PC-3 (cell line): Measurements from ENCODE around the gene SCYGR7. TPM values are rescaled to one million over a fixed set of nuclear protein-coding genes. Genes with fewer than 3 reads are reported as not detected.

Experiments used
- ATAC-seq: fragments of 200-7000 bp; cut with Tn5 transposase; 2 replicates; pipeline ENCODE4 v1.9.1; 2020; ENCODE audit warnings: mild to moderate bottlenecking, moderate library complexity
- BruUV-seq: library from RNA; stranded (reverse); fragments of 400-500 nt; replicated peaks from 2 replicates; lab custom pipeline; 2021; lab: Mats Ljungman, UMichigan
- CTCF ChIA-PET: fragments of 300-600 bp; sonication (Branson Sonifier 250); formaldehyde crosslinking; loops from one replicate; lab custom pipeline; 2022; ENCODE audit warnings: antibody characterized with exemption; lab: Charles Lee
- POLR2A ChIA-PET: fragments of 300-600 bp; sonication (Branson Sonifier 250); formaldehyde crosslinking; loops from one replicate; lab custom pipeline; 2022; ENCODE audit warnings: antibody characterized with exemption; ENCODE audit not compliant: unreplicated experiment; lab: Charles Lee
- DNase-seq: peaks from one replicate; pipeline ENCODE4 v3.0.0-alpha.2; 2015
- H2AFZ ChIP-seq: fragments of 300-600 bp; sonication (generic); 2 replicates; pipeline ENCODE4 v1.6.0; 2016; ENCODE audit warnings: antibody characterized with exemption, low read length
- H3F3A ChIP-seq: fragments of 300-600 bp; sonication (generic); one replicate; pipeline ENCODE4 v1.6.0; 2017; ENCODE audit warnings: antibody characterized with exemption, low read length, control low read depth, mild to moderate bottlenecking; ENCODE audit not compliant: unreplicated experiment
- H3K27ac ChIP-seq: fragments of 300-600 bp; sonication (generic); 2 replicates; pipeline ENCODE4 v1.5.1; 2016; ENCODE audit warnings: mild to moderate bottlenecking, low read length
- H3K27me3 ChIP-seq: fragments of 300-600 bp; sonication (generic); 2 replicates; pipeline ENCODE4 v1.6.1; 2016; ENCODE audit warnings: low read length, mixed read lengths
- H3K36me3 ChIP-seq: fragments of 300-600 bp; sonication (generic); 2 replicates; pipeline ENCODE4 v1.6.1; 2016; ENCODE audit warnings: low read depth, mixed run types, low read length, mixed read lengths
- H3K4me1 ChIP-seq: fragments of 300-600 bp; sonication (generic); 2 replicates; pipeline ENCODE4 v1.5.1; 2016; ENCODE audit warnings: low read length; ENCODE audit not compliant: insufficient read depth
- H3K4me2 ChIP-seq: fragments of 300-600 bp; sonication (generic); 2 replicates; pipeline ENCODE4 v1.6.0; 2016; ENCODE audit warnings: low read length
- H3K4me3 ChIP-seq: fragments of 300-600 bp; sonication (generic); 2 replicates; pipeline ENCODE4 v1.5.1; 2016; ENCODE audit warnings: mild to moderate bottlenecking, low read length, mixed read lengths
- H3K79me2 ChIP-seq: fragments of 300-600 bp; sonication (generic); 2 replicates; pipeline ENCODE4 v1.6.1; 2017; ENCODE audit warnings: low read length, mixed read lengths
- H3K9ac ChIP-seq: fragments of 300-600 bp; sonication (generic); 2 replicates; pipeline ENCODE4 v1.6.0; 2016; ENCODE audit warnings: mild to moderate bottlenecking, low read length
- H3K9me2 ChIP-seq: fragments of 300-600 bp; sonication (generic); replicated peaks from 2 replicates; pipeline ENCODE4 v1.6.1; 2016; ENCODE audit warnings: mixed run types, low read length, mixed read lengths
- H3K9me3 ChIP-seq: fragments of 300-600 bp; sonication (generic); 2 replicates; pipeline ENCODE4 v1.6.1; 2016; ENCODE audit warnings: low read length, mixed read lengths
- H4K20me1 ChIP-seq: fragments of 300-600 bp; sonication (generic); 2 replicates; pipeline ENCODE4 v1.6.1; 2016; ENCODE audit warnings: low read length, mixed read lengths
- EZH2 ChIP-seq: fragments of 300-600 bp; sonication (generic); IDR thresholded peaks from one replicate; pipeline ENCODE4 v1.6.1; 2017; ENCODE audit warnings: antibody characterized with exemption, mild to moderate bottlenecking, low read length; ENCODE audit not compliant: unreplicated experiment
- EZH2phosphoT487 ChIP-seq: fragments of 300-600 bp; sonication (generic); IDR thresholded peaks from 2 replicates; pipeline ENCODE4 v1.6.1; 2018; ENCODE audit warnings: mild to moderate bottlenecking, antibody characterized with exemption, low read length, borderline replicate concordance
- intact Hi-C: fragments of 100-400 bp; cut with micrococcal nuclease; formaldehyde crosslinking; loops from 2 replicates; pipeline ENCODE4 v1.9.0; 2023
- total RNA-seq: library from RNA; depleted of rRNA; stranded (reverse); fragments of >200 nt; gene quantifications from 2 replicates; pipeline ENCODE4 v1.2.3, GENCODE V29; 2014
- TF ChIP-seq, protein P1 (sequence below): fragments of 300-600 bp; sonication (generic); conservative IDR thresholded peaks from 2 replicates; pipeline ENCODE4 v1.5.1; 2017; ENCODE audit warnings: antibody characterized with exemption, low read depth, mild to moderate bottlenecking, low read length

The SCYGR7 gene
- total RNA-seq, 1 experiment from 2014 or later, result not detected

DNA sequence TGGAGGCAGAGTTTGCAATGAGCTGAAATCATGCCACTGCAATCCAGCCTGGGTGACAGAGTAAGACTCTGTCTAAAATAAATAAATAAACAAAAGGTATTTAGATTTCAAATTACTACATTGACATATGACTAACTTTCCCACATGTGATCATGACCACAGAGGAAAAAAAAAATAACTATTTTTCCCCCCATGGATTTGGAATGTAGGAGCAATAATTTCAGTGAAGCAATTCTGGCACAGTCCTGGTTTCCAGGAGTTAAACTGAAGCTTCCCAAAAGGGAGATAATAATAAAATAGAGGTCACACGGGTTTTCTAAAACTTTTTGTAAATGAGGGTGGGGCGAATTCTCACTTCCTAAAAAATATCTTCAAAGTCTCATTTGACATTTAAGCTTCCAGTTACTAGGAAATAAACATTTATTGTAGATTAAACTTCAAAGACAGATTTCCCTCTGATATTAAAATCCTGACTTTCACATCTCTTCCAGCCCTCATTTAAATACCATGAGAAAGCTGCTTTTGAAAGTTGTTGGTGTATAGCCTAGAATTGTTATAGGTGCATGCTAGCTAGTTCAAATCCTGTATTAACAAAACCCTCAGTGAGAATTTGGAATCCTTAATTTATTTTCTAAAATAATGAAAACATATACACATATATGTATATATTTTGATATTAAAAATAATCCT is 31.0 kb upstream of the SCYGR7 start:
- TF ChIP-seq, protein P1, sequence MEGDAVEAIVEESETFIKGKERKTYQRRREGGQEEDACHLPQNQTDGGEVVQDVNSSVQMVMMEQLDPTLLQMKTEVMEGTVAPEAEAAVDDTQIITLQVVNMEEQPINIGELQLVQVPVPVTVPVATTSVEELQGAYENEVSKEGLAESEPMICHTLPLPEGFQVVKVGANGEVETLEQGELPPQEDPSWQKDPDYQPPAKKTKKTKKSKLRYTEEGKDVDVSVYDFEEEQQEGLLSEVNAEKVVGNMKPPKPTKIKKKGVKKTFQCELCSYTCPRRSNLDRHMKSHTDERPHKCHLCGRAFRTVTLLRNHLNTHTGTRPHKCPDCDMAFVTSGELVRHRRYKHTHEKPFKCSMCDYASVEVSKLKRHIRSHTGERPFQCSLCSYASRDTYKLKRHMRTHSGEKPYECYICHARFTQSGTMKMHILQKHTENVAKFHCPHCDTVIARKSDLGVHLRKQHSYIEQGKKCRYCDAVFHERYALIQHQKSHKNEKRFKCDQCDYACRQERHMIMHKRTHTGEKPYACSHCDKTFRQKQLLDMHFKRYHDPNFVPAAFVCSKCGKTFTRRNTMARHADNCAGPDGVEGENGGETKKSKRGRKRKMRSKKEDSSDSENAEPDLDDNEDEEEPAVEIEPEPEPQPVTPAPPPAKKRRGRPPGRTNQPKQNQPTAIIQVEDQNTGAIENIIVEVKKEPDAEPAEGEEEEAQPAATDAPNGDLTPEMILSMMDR, result no peak
- no peak for TF ChIP-seq EZH2phosphoT487
- no peak for TF ChIP-seq EZH2
- H4K20me1 ChIP-seq, result no peaks in the 10 kb centered on the region
- H3K4me3 ChIP-seq, result no peak overlapping the region
- no peaks in the 10 kb centered on the region for H3K4me1 ChIP-seq
- no peak overlapping the region for H3K4me2 ChIP-seq
- H3K27me3 ChIP-seq, result peaks cover under 1% of the 10 kb centered on the region; the same call in 1 of the 2 replicates
- no TSS peak for BruUV-seq
- no peak overlapping the region for H3K9ac ChIP-seq
- H2AFZ ChIP-seq, result no peak overlapping the region
- no peak for ATAC-seq
- no peaks in the 10 kb centered on the region for H3F3A ChIP-seq
- no peaks in the 10 kb centered on the region for H3K36me3 ChIP-seq
- ChIA-PET CTCF (no interaction called here), POLR2A (no interaction called here)
- no peaks in the 10 kb centered on the region for H3K9me2 ChIP-seq
- H3K9me3 ChIP-seq, result no peaks in the 10 kb centered on the region
- intact Hi-C loops, result no loop called here
- H3K27ac ChIP-seq, result no peak overlapping the region
- no peak for DNase-seq
- no peaks in the 10 kb centered on the region for H3K79me2 ChIP-seq

GRCh38 chr2:227701556-227701955 is 26.6 kb upstream of the SCYGR7 start:
- Histone ChIP-seq H3K79me2 (no peaks in the 10 kb centered on the region), H3F3A (no peaks in the 10 kb centered on the region), H4K20me1 (no peaks in the 10 kb centered on the region), H3K27ac (no peak overlapping the region), H3K4me1 (peaks cover 22% of the 10 kb centered on the region), H3K9me2 (no peaks in the 10 kb centered on the region), H3K27me3 (no peaks in the 10 kb centered on the region), H3K4me3 (no peak overlapping the region), H3K4me2 (no peak overlapping the region), H3K36me3 (no peaks in the 10 kb centered on the region), H3K9ac (no peak overlapping the region), H2AFZ (no peak overlapping the region), H3K9me3 (no peaks in the 10 kb centered on the region)
- ATAC-seq, result no peak
- TF ChIP-seq EZH2, result no peak
- TF ChIP-seq, protein P1, result no peak
- no peak for TF ChIP-seq EZH2phosphoT487
- POLR2A ChIA-PET, result no interaction called here
- intact Hi-C loops, result no loop called here
- CTCF ChIA-PET, result no interaction called here
- BruUV-seq, result no TSS peak
- no peak for DNase-seq

DNA sequence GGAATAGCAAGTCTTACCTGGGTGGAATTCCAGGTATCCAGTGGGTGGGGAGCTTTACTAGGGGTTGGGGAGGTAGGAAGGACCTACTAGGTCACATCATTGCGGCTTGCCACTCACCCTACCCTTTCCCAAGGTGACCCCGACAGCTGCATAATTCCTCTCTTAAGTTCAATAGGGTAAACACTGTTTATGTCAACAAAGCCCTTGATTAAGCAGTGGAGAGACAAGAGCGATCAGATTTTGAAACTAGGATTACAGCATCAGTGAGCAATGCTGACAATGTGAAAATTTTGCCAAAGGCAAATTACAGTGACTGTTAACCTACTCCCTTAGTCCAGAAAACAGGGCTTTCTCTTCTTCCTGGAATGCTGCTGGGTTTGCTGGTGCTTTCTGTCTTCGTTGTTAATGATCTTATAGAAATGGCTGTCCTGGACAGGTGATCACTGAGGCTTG is 24.8 kb upstream of the SCYGR7 start:
- no peak for TF ChIP-seq EZH2
- TF ChIP-seq, protein P1, result no peak
- Histone ChIP-seq H3K4me1 (peaks cover 22% of the 10 kb centered on the region), H3K4me2 (peak overlapping the region; percentile 75), H3K36me3 (no peaks in the 10 kb centered on the region), H3F3A (no peaks in the 10 kb centered on the region), H3K27me3 (no peaks in the 10 kb centered on the region), H2AFZ (no peak overlapping the region), H3K9me2 (no peaks in the 10 kb centered on the region), H3K4me3 (peak overlapping the region; percentile 39; the same call in 1 of the 2 replicates), H4K20me1 (no peaks in the 10 kb centered on the region), H3K9ac (no peak overlapping the region), H3K9me3 (no peaks in the 10 kb centered on the region), H3K27ac (peak overlapping the region; percentile 27; the same call in 1 of the 2 replicates), H3K79me2 (no peaks in the 10 kb centered on the region)
- BruUV-seq, result no TSS peak
- ChIA-PET POLR2A (no interaction called here), CTCF (interaction anchor here (0.6 kb wide), 1 partner anchor 150 kb away, joined by 5 read pairs; no protein-coding TSS in a partner anchor)
- DNase-seq (peak; percentile 85), ATAC-seq (peak; percentile 75)
- intact Hi-C loops, result no loop called here
